ENCODE measurements around the gene CRADD.
"Not testable (repeated sequence)": the region's sequence is repeated elsewhere in the genome, so short reads cannot be mapped to it uniquely, and the experiment has no call there.

Gene CRADD

GRCh38 chr12:93677195-93678064 is at the start of gene CRADD:
Gene CRADD, plus strand, starts transcription at chr12:93677375.
- DNase-seq, result peak; percentile 93

- DNase-seq, result no peak
Observed at GRCh38 chr12:93632383-93632782, 44.8 kb upstream of the CRADD start.

- no peak for DNase-seq
Observed at GRCh38 chr12:93634416-93634815, 42.8 kb upstream of the CRADD start.

- no peak for DNase-seq
Observed at GRCh38 chr12:93636708-93637107, 40.5 kb upstream of the CRADD start.

GRCh38 chr12:93638095-93638494 is 39.1 kb upstream of the CRADD start:
- no peak for DNase-seq

GRCh38 chr12:93638954-93639353 is 38.2 kb upstream of the CRADD start:
- no peak for DNase-seq

GRCh38 chr12:93639406-93639805 is 37.8 kb upstream of the CRADD start:
- DNase-seq, result no peak

- DNase-seq, result not testable (repeated sequence)
Observed at GRCh38 chr12:93641380-93641779, 35.8 kb upstream of the CRADD start.

- DNase-seq, result no peak
Observed at GRCh38 chr12:93642751-93643150, 34.4 kb upstream of the CRADD start.

- no peak for DNase-seq
Observed at GRCh38 chr12:93645702-93646101, 31.5 kb upstream of the CRADD start.

- no peak for DNase-seq
Observed at GRCh38 chr12:93650626-93651025, 26.5 kb upstream of the CRADD start.

- DNase-seq, result no peak
Observed at GRCh38 chr12:93653079-93653478, 24.1 kb upstream of the CRADD start.

- no peak for DNase-seq
Observed at GRCh38 chr12:93653712-93654111, 23.5 kb upstream of the CRADD start.

- DNase-seq, result no peak
Observed at GRCh38 chr12:93654421-93654820, 22.8 kb upstream of the CRADD start.

GRCh38 chr12:93657071-93657470 is 20.1 kb upstream of the CRADD start:
- no peak for DNase-seq

- DNase-seq, result no peak
Observed at GRCh38 chr12:93661021-93661420, 16.2 kb upstream of the CRADD start.

- no peak for DNase-seq
Observed at GRCh38 chr12:93663006-93663728, 14.0 kb upstream of the CRADD start.

GRCh38 chr12:93663729-93664084 is 13.5 kb upstream of the CRADD start:
- DNase-seq, result no peak

- no peak for DNase-seq
Observed at GRCh38 chr12:93664573-93665138, 12.5 kb upstream of the CRADD start.

- no peak for DNase-seq
Observed at GRCh38 chr12:93667672-93668071, 9.5 kb upstream of the CRADD start.

GRCh38 chr12:93668919-93669418 is 8.2 kb upstream of the CRADD start:
- no peak for DNase-seq

GRCh38 chr12:93669452-93669851 is 7.7 kb upstream of the CRADD start:
- DNase-seq, result no peak

- DNase-seq, result no peak
Observed at GRCh38 chr12:93670104-93670503, 7.1 kb upstream of the CRADD start.

GRCh38 chr12:93671044-93671443 is 6.1 kb upstream of the CRADD start:
- no peak for DNase-seq
